Keratinocyte (primary cell): ENCODE data around the gene ANGPTL2. TPM values are rescaled to one million over a fixed set of nuclear protein-coding genes. Genes with fewer than 3 reads are reported as not detected.

Source experiments
- DNase-seq: peaks from one replicate; pipeline ENCODE4 v3.0.0-alpha.2; 2011; ENCODE audit warnings: low read depth, missing footprints, low spot score
- FAIRE-seq: peaks from 2 replicates; lab custom pipeline; 2011; peaks lifted over from hg19 to GRCh38; lab: Jason Lieb, UNC
- H2AFZ ChIP-seq: 2 replicates; pipeline ENCODE4 v1.6.0; 2012; ENCODE audit warnings: low read length, control low read depth, inconsistent platforms; ENCODE audit not compliant: control insufficient read depth
- H3K27ac ChIP-seq: 2 replicates; pipeline ENCODE4 v1.5.1; 2011; ENCODE audit warnings: low read length; ENCODE audit not compliant: control insufficient read depth, insufficient read depth
- H3K27me3 ChIP-seq: 3 replicates; pipeline ENCODE4 v1.6.0; 2011; ENCODE audit warnings: low read length; ENCODE audit not compliant: control insufficient read depth, insufficient read depth; ENCODE audit errors: extremely low read depth
- H3K36me3 ChIP-seq, 2 experiments: 2 replicates in 1 of 2; 3 replicates in 1 of 2; pipeline ENCODE4 v1.5.1; 2011; ENCODE audit warnings: low read length in 2 of 2, mild to moderate bottlenecking in 1 of 2; ENCODE audit not compliant: control insufficient read depth in 2 of 2, insufficient read depth in 2 of 2; ENCODE audit errors: extremely low read depth in 1 of 2
- H3K4me1 ChIP-seq: 3 replicates; pipeline ENCODE4 v1.5.1; 2011; ENCODE audit warnings: low read length; ENCODE audit not compliant: control insufficient read depth, insufficient read depth; ENCODE audit errors: extremely low read depth
- H3K4me2 ChIP-seq: 3 replicates; pipeline ENCODE4 v1.6.0; 2011; ENCODE audit warnings: low read depth, low read length; ENCODE audit not compliant: control insufficient read depth, insufficient read depth; ENCODE audit errors: extremely low read depth
- H3K4me3 ChIP-seq, 3 experiments: fragments of 200-600 bp in 1 of 3; sonication (generic) in 1 of 3; 2 replicates in 2 of 3; 3 replicates in 1 of 3; pipeline ENCODE4 v1.5.1; 2011 to 2016; ENCODE audit warnings: low read length in 3 of 3, mild to moderate bottlenecking in 3 of 3, control low read depth in 2 of 3, inconsistent platforms in 1 of 3, low read depth in 1 of 3, mixed read lengths in 1 of 3, mixed run types in 1 of 3, moderate library complexity in 1 of 3; ENCODE audit not compliant: control insufficient read depth in 2 of 3, insufficient read depth in 2 of 3; ENCODE audit errors: extremely low read depth in 1 of 3
- H3K79me2 ChIP-seq: 2 replicates; pipeline ENCODE4 v1.6.0; 2012; ENCODE audit warnings: low read length; ENCODE audit not compliant: control insufficient read depth, insufficient read depth
- H3K9ac ChIP-seq: 3 replicates; pipeline ENCODE4 v1.6.0; 2011; ENCODE audit warnings: low read length; ENCODE audit not compliant: control insufficient read depth, insufficient read depth; ENCODE audit errors: extremely low read depth
- H3K9me1 ChIP-seq: 3 replicates; pipeline ENCODE4 v1.6.0; 2011; ENCODE audit warnings: low read length; ENCODE audit not compliant: control insufficient read depth, insufficient read depth; ENCODE audit errors: extremely low read depth
- H3K9me3 ChIP-seq: 2 replicates; pipeline ENCODE4 v1.5.1; 2012; ENCODE audit warnings: low read depth, low read length; ENCODE audit not compliant: control insufficient read depth
- H4K20me1 ChIP-seq: 3 replicates; pipeline ENCODE4 v1.6.0; 2011; ENCODE audit warnings: low read length; ENCODE audit not compliant: control insufficient read depth, insufficient read depth; ENCODE audit errors: extremely low read depth
- EZH2 ChIP-seq: IDR thresholded peaks from one replicate; pipeline ENCODE4 v1.6.1; 2012; ENCODE audit warnings: inconsistent platforms, mild to moderate bottlenecking, low read length, moderate library complexity
- dilution Hi-C: fragments of 300-500 bp; cut with MboI; formaldehyde crosslinking; loops from one replicate; pipeline ENCODE4 v1.7.0; 2020; ENCODE audit warnings: low sequenced_read_pairs; ENCODE audit not compliant: extremely low pct_ligation_motif_present
- polyA plus RNA-seq, 5 experiments: library from polyadenylated mRNA; depleted of rRNA in 3 of 5; stranded (reverse) in 3 of 5; stranded (forward) in 1 of 5; unstranded in 1 of 5; fragments of >200 nt; gene quantifications; 1 replicate in 1 of 5; 2 replicates in 3 of 5; 3 replicates in 1 of 5; pipeline versions ENCODE4 v1.2.1 to v1.2.3, GENCODE V29; 2011 to 2012; ENCODE audit warnings: missing spikeins in 2 of 5, low read depth in 1 of 5, low replicate concordance in 1 of 5
- TF ChIP-seq, protein P1 (sequence below), 3 experiments: IDR thresholded peaks in 1 of 3; conservative IDR thresholded peaks in 1 of 3; optimal IDR thresholded peaks in 1 of 3; 2 replicates in 2 of 3; 3 replicates in 1 of 3; pipeline versions ENCODE3 to v1.5.1; 2011; ENCODE audit warnings: low read length in 3 of 3, mild to moderate bottlenecking in 3 of 3, moderate library complexity in 2 of 3, control low read depth in 1 of 3, inconsistent platforms in 1 of 3; ENCODE audit not compliant: insufficient read depth in 2 of 3; ENCODE audit errors: extremely low read depth in 1 of 3

Gene ANGPTL2
- polyA plus RNA-seq, 1 donor (not counting 4 experiments of a cell fraction or from before 2014, with no cell fraction given) = 0.18 TPM

DNA sequence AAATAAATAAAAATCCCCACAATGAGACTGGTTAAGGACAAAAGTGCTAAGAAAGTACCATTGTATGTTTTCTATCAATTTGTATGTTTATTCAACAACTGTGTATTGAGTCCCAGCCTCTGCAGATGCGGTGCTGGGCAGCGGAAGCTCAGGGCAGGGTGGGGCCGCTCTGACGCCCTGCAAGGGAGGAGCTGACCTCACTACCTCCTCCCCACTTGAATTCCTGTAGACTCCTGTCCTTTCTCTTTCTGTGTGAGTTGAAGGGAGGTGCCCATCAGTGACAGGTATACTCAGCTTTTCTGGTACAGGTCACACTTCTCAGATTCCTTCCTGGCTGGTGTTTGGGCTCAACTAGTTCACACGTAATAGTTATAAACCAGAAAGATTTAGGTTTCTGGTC, 27.0 kb downstream of the ANGPTL2 start:
- H3K4me1 ChIP-seq = no peaks in the 10 kb centered on the region
- H3K79me2 ChIP-seq = no peaks in the 10 kb centered on the region
- no peaks in the 10 kb centered on the region for H4K20me1 ChIP-seq
- H3K36me3 ChIP-seq = no peaks in the 10 kb centered on the region
- DNase-seq (no peak), FAIRE-seq (no peak)
- no peak overlapping the region for H2AFZ ChIP-seq
- H3K4me3 ChIP-seq = no peak overlapping the region
- no peaks in the 10 kb centered on the region for H3K9me1 ChIP-seq
- H3K4me2 ChIP-seq = no peak overlapping the region
- TF ChIP-seq, protein P1, sequence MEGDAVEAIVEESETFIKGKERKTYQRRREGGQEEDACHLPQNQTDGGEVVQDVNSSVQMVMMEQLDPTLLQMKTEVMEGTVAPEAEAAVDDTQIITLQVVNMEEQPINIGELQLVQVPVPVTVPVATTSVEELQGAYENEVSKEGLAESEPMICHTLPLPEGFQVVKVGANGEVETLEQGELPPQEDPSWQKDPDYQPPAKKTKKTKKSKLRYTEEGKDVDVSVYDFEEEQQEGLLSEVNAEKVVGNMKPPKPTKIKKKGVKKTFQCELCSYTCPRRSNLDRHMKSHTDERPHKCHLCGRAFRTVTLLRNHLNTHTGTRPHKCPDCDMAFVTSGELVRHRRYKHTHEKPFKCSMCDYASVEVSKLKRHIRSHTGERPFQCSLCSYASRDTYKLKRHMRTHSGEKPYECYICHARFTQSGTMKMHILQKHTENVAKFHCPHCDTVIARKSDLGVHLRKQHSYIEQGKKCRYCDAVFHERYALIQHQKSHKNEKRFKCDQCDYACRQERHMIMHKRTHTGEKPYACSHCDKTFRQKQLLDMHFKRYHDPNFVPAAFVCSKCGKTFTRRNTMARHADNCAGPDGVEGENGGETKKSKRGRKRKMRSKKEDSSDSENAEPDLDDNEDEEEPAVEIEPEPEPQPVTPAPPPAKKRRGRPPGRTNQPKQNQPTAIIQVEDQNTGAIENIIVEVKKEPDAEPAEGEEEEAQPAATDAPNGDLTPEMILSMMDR (optimal IDR thresholded peaks at IDR 0.05 in 1 of 3, IDR thresholded peaks at IDR 0.05 in 1 of 3, conservative IDR thresholded peaks at IDR 0.05 in 1 of 3; ENCODE audit: extremely low read depth in 1 of 3, insufficient read depth in 2 of 3, low read length in 3 of 3) = no peak
- no peak for TF ChIP-seq EZH2
- peaks cover 4% of the 10 kb centered on the region for H3K27me3 ChIP-seq
- no peak overlapping the region for H3K27ac ChIP-seq
- no peak overlapping the region for H3K9ac ChIP-seq
- H3K9me3 ChIP-seq = no peaks in the 10 kb centered on the region
- dilution Hi-C loops = no loop called here

DNA sequence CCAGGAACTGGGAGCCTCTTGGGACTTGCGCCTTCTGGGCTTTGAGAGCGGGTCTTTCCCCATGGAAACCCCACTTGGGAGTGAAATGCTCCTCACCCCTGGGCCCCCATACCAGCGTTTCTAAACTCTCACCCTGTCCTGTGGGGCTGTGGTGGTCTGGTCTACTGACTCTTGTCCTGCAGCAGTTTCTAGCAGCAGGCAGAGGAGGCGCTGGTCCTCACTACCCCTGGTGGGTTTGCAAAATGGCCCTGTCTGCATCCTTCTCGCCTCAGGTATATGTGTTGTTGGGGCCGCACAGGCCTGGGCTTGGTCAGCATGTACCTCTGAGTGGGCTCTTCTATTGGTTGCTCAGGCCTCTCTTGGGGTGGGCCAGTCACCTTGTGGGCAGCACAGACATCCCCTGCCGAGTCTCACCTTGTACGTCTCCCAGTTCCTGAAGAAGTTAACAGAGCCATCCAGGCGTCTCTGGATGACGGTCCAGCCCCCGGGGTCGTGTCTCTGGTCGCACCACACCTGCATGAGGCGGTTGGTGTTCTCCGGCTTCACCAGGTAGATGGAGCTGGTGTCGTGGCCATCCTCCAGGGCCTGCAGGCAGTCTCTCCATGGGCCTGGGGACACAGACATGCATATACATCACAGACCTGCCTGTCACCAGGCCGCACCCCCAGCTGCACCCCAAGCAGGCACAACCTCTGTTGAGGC, 29.0 kb downstream of the ANGPTL2 start:
- H3K36me3 ChIP-seq = no peaks in the 10 kb centered on the region
- dilution Hi-C loops = no loop called here
- no peaks in the 10 kb centered on the region for H3K4me1 ChIP-seq
- no peak overlapping the region for H3K4me2 ChIP-seq
- H3K9me1 ChIP-seq = no peaks in the 10 kb centered on the region
- no peaks in the 10 kb centered on the region for H3K79me2 ChIP-seq
- no peak overlapping the region for H3K27ac ChIP-seq
- TF ChIP-seq EZH2 = no peak
- TF ChIP-seq, protein P1 (optimal IDR thresholded peaks at IDR 0.05 in 1 of 3, IDR thresholded peaks at IDR 0.05 in 1 of 3, conservative IDR thresholded peaks at IDR 0.05 in 1 of 3; ENCODE audit: extremely low read depth in 1 of 3, insufficient read depth in 2 of 3, low read length in 3 of 3) = no peak
- H3K4me3 ChIP-seq = no peak overlapping the region
- no peak overlapping the region for H3K9ac ChIP-seq
- H4K20me1 ChIP-seq = no peaks in the 10 kb centered on the region
- DNase-seq (no peak), FAIRE-seq (no peak)
- peaks cover 14% of the 10 kb centered on the region for H3K27me3 ChIP-seq
- no peaks in the 10 kb centered on the region for H3K9me3 ChIP-seq
- H2AFZ ChIP-seq = no peak overlapping the region
